ENCODE results near the gene IL1RN.

IL1RN gene

DNA sequence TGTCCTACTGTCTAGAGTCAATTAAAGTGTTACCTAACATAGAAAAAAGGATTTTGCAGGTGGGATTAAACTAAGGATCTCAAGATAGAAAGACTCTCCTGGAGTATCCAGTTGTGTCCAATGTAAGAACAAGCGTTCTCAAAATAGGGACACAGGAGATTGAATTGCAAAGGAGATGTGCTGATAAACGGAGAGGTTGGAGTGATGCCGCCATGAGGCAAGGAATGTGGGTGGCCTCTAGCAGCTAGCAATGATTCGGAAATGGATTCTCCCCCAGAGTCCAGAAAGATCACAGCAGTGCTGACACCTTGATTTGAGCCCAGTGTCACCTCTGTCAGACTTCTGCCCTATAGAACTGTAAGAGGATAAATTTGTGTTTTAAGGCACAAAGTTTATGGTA lies 24.1 kb upstream of the IL1RN start:
- DNase-seq, result no peak
- no peaks in the 10 kb centered on the region for H3K9me3 ChIP-seq (replicated peaks; ENCODE audit: insufficient read depth, low read length)
- H3K27ac ChIP-seq (ENCODE audit: low read length), result no peak overlapping the region
- no peak overlapping the region for H2AFZ ChIP-seq (ENCODE audit: low read length)
- H3K27me3 ChIP-seq (replicated peaks; ENCODE audit: insufficient read depth, low read length), result no peaks in the 10 kb centered on the region
- no peaks in the 10 kb centered on the region for H4K20me1 ChIP-seq (ENCODE audit: insufficient read depth, low read length)
- no peak overlapping the region for H3K4me2 ChIP-seq (ENCODE audit: low read depth, low read length)
- no peak overlapping the region for H3K4me3 ChIP-seq (ENCODE audit: low read length)
- H3K9me2 ChIP-seq (replicated peaks; ENCODE audit: insufficient read depth, low read length), result no peaks in the 10 kb centered on the region
- peaks cover 3% of the 10 kb centered on the region for H3K4me1 ChIP-seq (ENCODE audit: low read length)
- no peaks in the 10 kb centered on the region for H3F3A ChIP-seq (ENCODE audit: insufficient read depth, low read length)
- no peaks in the 10 kb centered on the region for H3K79me2 ChIP-seq (ENCODE audit: low read length)
- TF ChIP-seq, protein P1, sequence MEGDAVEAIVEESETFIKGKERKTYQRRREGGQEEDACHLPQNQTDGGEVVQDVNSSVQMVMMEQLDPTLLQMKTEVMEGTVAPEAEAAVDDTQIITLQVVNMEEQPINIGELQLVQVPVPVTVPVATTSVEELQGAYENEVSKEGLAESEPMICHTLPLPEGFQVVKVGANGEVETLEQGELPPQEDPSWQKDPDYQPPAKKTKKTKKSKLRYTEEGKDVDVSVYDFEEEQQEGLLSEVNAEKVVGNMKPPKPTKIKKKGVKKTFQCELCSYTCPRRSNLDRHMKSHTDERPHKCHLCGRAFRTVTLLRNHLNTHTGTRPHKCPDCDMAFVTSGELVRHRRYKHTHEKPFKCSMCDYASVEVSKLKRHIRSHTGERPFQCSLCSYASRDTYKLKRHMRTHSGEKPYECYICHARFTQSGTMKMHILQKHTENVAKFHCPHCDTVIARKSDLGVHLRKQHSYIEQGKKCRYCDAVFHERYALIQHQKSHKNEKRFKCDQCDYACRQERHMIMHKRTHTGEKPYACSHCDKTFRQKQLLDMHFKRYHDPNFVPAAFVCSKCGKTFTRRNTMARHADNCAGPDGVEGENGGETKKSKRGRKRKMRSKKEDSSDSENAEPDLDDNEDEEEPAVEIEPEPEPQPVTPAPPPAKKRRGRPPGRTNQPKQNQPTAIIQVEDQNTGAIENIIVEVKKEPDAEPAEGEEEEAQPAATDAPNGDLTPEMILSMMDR (IDR thresholded peaks at IDR 0.05; ENCODE audit: low read length), result no peak
- TF ChIP-seq EZH2 (optimal IDR thresholded peaks at IDR 0.05; ENCODE audit: low read depth, low read length) (no peak), EZH2phosphoT487 (IDR thresholded peaks at IDR 0.05; ENCODE audit: low read length) (no peak)
- H3K9ac ChIP-seq (ENCODE audit: low read length), result no peak overlapping the region
- no peaks in the 10 kb centered on the region for H3K36me3 ChIP-seq (replicated peaks; ENCODE audit: insufficient read depth, low read length)

DNA sequence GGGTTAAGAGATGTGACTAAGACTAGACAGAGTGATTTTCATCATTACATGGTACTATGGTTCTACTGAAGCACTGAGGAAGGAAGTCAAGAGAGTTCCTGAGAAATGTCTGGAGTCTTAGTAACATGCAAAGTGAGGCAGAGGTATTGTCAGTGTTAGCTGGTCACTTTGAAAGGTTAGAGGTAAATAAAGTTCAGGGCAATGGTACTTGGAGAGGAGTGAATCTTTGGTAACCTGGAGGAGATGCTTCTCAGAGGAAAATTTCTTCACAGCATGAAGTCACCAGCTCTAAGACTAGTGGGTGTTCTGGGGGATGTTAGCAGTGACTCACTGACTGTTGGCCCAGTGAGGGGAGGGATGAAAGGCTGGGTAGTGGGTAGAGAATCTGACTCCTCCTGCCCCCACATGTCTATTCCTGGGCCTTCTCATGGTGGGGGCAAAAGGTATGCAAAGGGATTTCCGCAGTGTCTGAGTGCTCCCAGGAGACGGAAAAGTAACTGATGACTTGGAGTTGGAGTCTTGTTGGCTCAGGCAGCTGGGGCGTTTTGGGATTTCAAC lies 23.3 kb upstream of the IL1RN start:
- no peaks in the 10 kb centered on the region for H4K20me1 ChIP-seq (ENCODE audit: insufficient read depth, low read length)
- H3K4me1 ChIP-seq (ENCODE audit: low read length), result no peaks in the 10 kb centered on the region
- no peaks in the 10 kb centered on the region for H3K9me3 ChIP-seq (replicated peaks; ENCODE audit: insufficient read depth, low read length)
- no peaks in the 10 kb centered on the region for H3F3A ChIP-seq (ENCODE audit: insufficient read depth, low read length)
- no peaks in the 10 kb centered on the region for H3K36me3 ChIP-seq (replicated peaks; ENCODE audit: insufficient read depth, low read length)
- H3K27me3 ChIP-seq (replicated peaks; ENCODE audit: insufficient read depth, low read length), result no peaks in the 10 kb centered on the region
- no peak overlapping the region for H3K4me3 ChIP-seq (ENCODE audit: low read length)
- H3K9ac ChIP-seq (ENCODE audit: low read length), result no peak overlapping the region
- TF ChIP-seq EZH2 (optimal IDR thresholded peaks at IDR 0.05; ENCODE audit: low read depth, low read length) (no peak), EZH2phosphoT487 (IDR thresholded peaks at IDR 0.05; ENCODE audit: low read length) (no peak)
- TF ChIP-seq, protein P1 (IDR thresholded peaks at IDR 0.05; ENCODE audit: low read length), result no peak
- no peak overlapping the region for H3K4me2 ChIP-seq (ENCODE audit: low read depth, low read length)
- H3K79me2 ChIP-seq (ENCODE audit: low read length), result no peaks in the 10 kb centered on the region
- no peak overlapping the region for H2AFZ ChIP-seq (ENCODE audit: low read length)
- H3K27ac ChIP-seq (ENCODE audit: low read length), result no peak overlapping the region
- no peak for DNase-seq
- no peaks in the 10 kb centered on the region for H3K9me2 ChIP-seq (replicated peaks; ENCODE audit: insufficient read depth, low read length)

DNA sequence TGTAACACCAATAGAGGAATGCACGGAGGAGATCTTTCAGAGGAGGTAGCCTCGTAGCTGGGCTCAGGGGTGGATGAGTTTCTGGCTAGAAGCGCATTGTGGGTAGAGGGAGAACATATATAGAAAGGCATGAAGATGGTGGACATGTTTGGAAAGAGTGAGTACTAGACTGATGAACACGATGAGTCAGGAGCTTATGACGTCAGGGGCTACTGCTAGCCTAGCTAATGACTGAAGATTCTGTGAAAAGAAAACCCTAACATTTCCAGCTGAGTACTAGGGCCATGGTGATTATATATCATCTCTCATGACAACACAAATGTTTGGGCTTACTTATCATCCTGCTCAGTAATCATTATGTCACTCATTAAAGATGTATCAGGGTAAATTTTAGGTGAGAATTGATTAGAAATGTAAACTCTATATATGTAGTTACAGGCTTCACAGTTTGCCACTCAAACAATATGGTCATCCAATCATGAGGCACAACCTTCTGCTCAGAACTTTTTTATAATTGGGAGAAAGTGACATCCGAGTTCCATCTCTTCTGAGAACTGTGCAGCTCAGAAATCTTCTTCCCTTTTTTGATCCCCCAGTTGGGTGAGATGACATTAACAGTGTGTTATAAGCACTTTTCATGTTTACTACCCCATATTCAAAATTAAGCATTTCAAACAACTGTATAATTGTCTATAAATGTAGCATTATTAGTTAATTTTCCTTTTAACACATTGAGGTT lies 22.2 kb upstream of the IL1RN start:
- H3K36me3 ChIP-seq (replicated peaks; ENCODE audit: insufficient read depth, low read length), result no peaks in the 10 kb centered on the region
- H3K79me2 ChIP-seq (ENCODE audit: low read length), result no peaks in the 10 kb centered on the region
- H3K4me3 ChIP-seq (ENCODE audit: low read length), result no peak overlapping the region
- H3K4me2 ChIP-seq (ENCODE audit: low read depth, low read length), result no peak overlapping the region
- no peaks in the 10 kb centered on the region for H3K9me2 ChIP-seq (replicated peaks; ENCODE audit: insufficient read depth, low read length)
- H3K27me3 ChIP-seq (replicated peaks; ENCODE audit: insufficient read depth, low read length), result no peaks in the 10 kb centered on the region
- TF ChIP-seq, protein P1 (IDR thresholded peaks at IDR 0.05; ENCODE audit: low read length), result no peak
- TF ChIP-seq EZH2 (optimal IDR thresholded peaks at IDR 0.05; ENCODE audit: low read depth, low read length) (no peak), EZH2phosphoT487 (IDR thresholded peaks at IDR 0.05; ENCODE audit: low read length) (no peak)
- H3F3A ChIP-seq (ENCODE audit: insufficient read depth, low read length), result no peaks in the 10 kb centered on the region
- H2AFZ ChIP-seq (ENCODE audit: low read length), result no peak overlapping the region
- no peak overlapping the region for H3K27ac ChIP-seq (ENCODE audit: low read length)
- H3K4me1 ChIP-seq (ENCODE audit: low read length), result no peaks in the 10 kb centered on the region
- H4K20me1 ChIP-seq (ENCODE audit: insufficient read depth, low read length), result no peaks in the 10 kb centered on the region
- no peaks in the 10 kb centered on the region for H3K9me3 ChIP-seq (replicated peaks; ENCODE audit: insufficient read depth, low read length)
- DNase-seq, result no peak
- H3K9ac ChIP-seq (ENCODE audit: low read length), result no peak overlapping the region
